Epithelial cell of esophagus (primary cell): ENCODE data around the gene SLC35D3.
"Not testable (repeated sequence)": the region's sequence is repeated elsewhere in the genome, so short reads cannot be mapped to it uniquely, and the experiment has no call there.

Source experiments
- DNase-seq: peaks from one replicate; pipeline ENCODE4 v3.0.0; 2010; ENCODE audit warnings: low read depth
- H3K4me3 ChIP-seq: 2 replicates; pipeline ENCODE4 v1.5.1; 2011; ENCODE audit warnings: mild to moderate bottlenecking, low read length, control low read depth
- CTCF ChIP-seq: IDR thresholded peaks from 2 replicates; pipeline ENCODE4 v1.5.1; 2011; ENCODE audit warnings: low read depth, mild to moderate bottlenecking, low read length, control low read depth, inconsistent platforms; ENCODE audit not compliant: insufficient read depth; ENCODE audit errors: missing control alignments

SLC35D3 gene

DNA sequence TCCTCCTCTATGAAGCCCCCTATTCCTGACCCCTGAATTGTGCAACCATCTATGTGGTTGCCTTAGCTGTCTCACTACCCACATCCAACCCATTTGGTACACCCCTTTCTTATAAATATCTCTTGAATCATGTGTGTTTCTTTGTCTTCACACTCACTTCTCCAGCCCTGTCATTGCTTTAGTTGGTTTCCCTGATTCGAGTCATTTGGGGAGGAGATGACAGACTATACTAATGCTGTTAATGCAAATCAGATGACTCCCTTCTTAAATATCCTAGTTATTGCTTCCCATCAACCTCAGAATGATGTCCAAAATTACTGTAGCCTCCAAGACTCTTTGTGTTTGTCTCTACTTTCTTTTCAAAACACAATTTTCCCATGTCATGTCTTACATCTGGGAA is 23.0 kb downstream of the SLC35D3 start:
- no peak overlapping the region for H3K4me3 ChIP-seq
- no peak for DNase-seq
- TF ChIP-seq CTCF = no peak

DNA sequence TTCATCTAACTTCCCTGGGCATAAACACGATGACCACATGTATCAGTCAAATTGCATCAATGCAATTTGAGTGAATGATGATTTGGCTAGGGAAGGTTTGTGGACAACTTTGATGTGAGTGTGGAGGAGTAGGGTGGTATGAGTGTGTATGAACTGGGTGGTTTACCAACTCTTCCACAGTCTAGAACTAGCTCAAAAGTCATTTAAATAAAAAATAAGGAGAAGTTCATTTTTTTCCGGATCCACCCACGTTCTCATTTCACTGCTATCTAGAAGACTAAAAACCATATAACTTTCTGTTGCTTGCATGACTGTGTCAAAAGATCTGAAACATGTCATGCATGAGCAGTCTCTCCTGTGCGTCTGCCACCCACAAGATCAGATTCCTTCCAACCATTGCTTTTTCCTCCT is 23.6 kb downstream of the SLC35D3 start:
- H3K4me3 ChIP-seq = no peak overlapping the region
- no peak for TF ChIP-seq CTCF
- DNase-seq = no peak

- no peak for DNase-seq
- no peak for TF ChIP-seq CTCF
- no peak overlapping the region for H3K4me3 ChIP-seq
These were observed 24.9 kb downstream of the SLC35D3 start for GRCh38 chr6:136947037-136947436.

GRCh38 chr6:136949957-136950356 is 27.9 kb downstream of the SLC35D3 start:
- H3K4me3 ChIP-seq, DNase-seq: not testable (repeated sequence)

DNA sequence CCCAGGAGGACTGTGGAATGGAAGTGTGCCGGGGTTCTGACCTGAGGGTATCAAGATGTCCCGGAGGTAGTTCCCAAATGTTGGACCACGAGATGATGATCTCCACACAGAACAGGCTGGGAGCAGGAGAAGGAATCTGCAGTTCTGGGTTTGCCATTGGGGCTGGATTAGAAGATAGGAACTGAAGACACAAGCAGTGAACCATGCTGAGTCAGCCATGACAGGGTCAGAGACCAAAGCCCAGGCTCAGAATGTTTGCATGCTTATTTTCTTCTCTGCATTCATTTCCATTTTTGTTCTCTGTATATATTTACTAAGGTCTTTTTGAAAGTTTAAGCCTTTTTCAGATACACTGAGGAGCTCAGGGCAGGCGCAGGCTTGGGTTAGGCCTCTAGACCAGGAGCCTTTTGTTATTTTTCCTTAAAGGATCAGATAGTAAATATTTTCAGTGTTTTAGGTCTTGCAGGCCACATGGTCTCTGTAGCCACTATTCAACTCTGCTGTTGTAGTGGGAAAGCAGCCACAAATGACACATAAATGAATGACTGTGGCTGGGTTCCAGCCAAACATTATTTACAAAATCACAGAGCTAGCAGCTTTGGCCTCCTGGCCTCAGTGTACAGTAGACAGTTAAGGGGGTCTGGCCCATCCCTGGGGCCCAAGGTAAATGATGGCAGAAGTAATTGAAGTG is 28.5 kb downstream of the SLC35D3 start:
- TF ChIP-seq CTCF = no peak
- DNase-seq = no peak
- no peak overlapping the region for H3K4me3 ChIP-seq

- no peak for DNase-seq
- TF ChIP-seq CTCF = no peak
- H3K4me3 ChIP-seq = no peak overlapping the region
These were observed 30.7 kb downstream of the SLC35D3 start for GRCh38 chr6:136952714-136953260.

DNA sequence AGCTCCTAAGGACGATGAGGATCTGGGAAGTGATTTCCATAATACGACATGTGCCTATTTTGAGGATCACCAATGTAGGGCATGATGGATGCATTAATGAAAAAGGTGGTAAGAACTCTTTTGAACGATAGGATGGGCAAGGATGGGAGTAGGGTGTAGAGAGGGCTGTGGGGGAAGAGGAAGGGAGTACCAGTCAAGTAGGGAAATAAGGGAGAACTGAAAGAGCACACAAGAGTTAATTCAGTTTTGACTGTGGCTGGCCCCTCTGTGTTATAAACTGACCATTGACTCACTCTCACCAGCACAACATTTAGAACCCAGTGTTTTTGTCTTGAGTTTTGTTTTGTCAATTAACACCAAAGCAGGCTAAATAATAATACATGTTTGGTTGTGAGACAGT is 33.0 kb downstream of the SLC35D3 start:
- DNase-seq = no peak
- H3K4me3 ChIP-seq = no peak overlapping the region
- no peak for TF ChIP-seq CTCF
